ENCODE measurements around the gene HTRA1.

The HTRA1 gene

GRCh38 chr10:122454603-122455080, 6.7 kb upstream of the HTRA1 start, which contains the start of gene ARMS2:
TSS of gene ARMS2 (plus strand) at chr10:122454653. CDS start at chr10:122454728, 75 bp downstream.
- TF ChIP-seq CTCF (IDR thresholded peaks at IDR 0.05; ENCODE audit: insufficient read depth, missing control alignments) = no peak
- no peak for DNase-seq (ENCODE audit: insufficient read length, low spot score)
- no peak for FAIRE-seq

- FAIRE-seq (no peak), DNase-seq (ENCODE audit: insufficient read length, low spot score) (no peak)
- TF ChIP-seq CTCF (IDR thresholded peaks at IDR 0.05; ENCODE audit: insufficient read depth, missing control alignments) = no peak
Measured at GRCh38 chr10:122455376-122456079, 5.8 kb upstream of the HTRA1 start.

GRCh38 chr10:122457934-122458333, 3.4 kb upstream of the HTRA1 start:
- no peak for DNase-seq (ENCODE audit: insufficient read length, low spot score)
- TF ChIP-seq CTCF (IDR thresholded peaks at IDR 0.05; ENCODE audit: insufficient read depth, missing control alignments) = no peak
- no peak for FAIRE-seq

GRCh38 chr10:122458693-122459092, 2.7 kb upstream of the HTRA1 start:
- DNase-seq (ENCODE audit: insufficient read length, low spot score) = no peak
- FAIRE-seq = no peak
- no peak for TF ChIP-seq CTCF (IDR thresholded peaks at IDR 0.05; ENCODE audit: insufficient read depth, missing control alignments)

GRCh38 chr10:122459561-122460273, 1.6 kb upstream of the HTRA1 start:
- DNase-seq (ENCODE audit: insufficient read length, low spot score) (no peak), FAIRE-seq (no peak)
- no peak for TF ChIP-seq CTCF (IDR thresholded peaks at IDR 0.05; ENCODE audit: insufficient read depth, missing control alignments)

GRCh38 chr10:122460891-122461293, 461 bp upstream of the HTRA1 start:
- no peak for DNase-seq (ENCODE audit: insufficient read length, low spot score)
- TF ChIP-seq CTCF (IDR thresholded peaks at IDR 0.05; ENCODE audit: insufficient read depth, missing control alignments) = no peak
- FAIRE-seq = no peak

Data from D721Med (cell line).